ENCODE data around the gene ASB16. TPM values are rescaled to one million over a fixed set of nuclear protein-coding genes. Genes with fewer than 3 reads are reported as not detected.

Gene ASB16
- total RNA-seq, 1 donor, result not detected

DNA sequence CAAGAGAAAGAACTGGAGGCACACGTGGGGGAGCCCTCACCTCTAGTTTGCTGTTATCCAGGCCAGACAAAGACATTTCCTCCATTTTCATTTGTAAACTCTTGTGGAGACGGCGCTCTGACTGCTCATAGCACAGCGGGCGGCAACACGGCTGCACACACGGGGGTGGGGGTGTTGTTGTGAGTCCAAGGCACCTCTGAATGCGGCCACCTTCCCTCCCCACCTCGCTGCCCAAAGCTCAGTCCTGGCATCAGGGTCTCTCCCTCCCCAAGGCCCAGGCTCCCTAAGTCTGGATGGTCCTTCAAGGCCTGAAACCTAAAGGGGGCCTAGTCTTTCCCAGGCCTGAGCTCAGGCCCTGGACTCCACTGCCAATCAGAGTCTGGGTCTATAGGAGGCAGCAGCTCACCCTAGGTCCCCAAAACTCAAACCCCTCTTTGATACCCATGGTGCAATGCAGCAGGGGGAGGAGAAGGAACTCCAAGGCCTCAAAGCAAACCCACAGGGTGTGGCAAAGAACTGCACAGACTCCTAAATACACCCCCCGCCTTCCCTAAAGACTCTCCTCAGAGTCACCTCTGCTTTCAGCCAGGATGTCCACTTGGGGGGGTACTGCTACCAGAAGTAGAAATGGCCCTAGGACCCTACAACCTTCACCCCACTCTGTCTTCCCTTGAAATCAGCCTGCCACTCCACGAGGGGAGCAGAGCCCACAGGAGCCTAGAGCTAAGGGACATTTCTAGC, 27.6 kb downstream of the ASB16 start:
- H3K36me3 ChIP-seq (ENCODE audit: insufficient read depth, low read length), result peaks cover 31% of the 10 kb centered on the region
- H3K79me2 ChIP-seq (ENCODE audit: insufficient read depth, low read length), result peaks cover 30% of the 10 kb centered on the region
- no peaks in the 10 kb centered on the region for H3K9me3 ChIP-seq (ENCODE audit: low read depth, low read length)
- TF ChIP-seq, protein P1, sequence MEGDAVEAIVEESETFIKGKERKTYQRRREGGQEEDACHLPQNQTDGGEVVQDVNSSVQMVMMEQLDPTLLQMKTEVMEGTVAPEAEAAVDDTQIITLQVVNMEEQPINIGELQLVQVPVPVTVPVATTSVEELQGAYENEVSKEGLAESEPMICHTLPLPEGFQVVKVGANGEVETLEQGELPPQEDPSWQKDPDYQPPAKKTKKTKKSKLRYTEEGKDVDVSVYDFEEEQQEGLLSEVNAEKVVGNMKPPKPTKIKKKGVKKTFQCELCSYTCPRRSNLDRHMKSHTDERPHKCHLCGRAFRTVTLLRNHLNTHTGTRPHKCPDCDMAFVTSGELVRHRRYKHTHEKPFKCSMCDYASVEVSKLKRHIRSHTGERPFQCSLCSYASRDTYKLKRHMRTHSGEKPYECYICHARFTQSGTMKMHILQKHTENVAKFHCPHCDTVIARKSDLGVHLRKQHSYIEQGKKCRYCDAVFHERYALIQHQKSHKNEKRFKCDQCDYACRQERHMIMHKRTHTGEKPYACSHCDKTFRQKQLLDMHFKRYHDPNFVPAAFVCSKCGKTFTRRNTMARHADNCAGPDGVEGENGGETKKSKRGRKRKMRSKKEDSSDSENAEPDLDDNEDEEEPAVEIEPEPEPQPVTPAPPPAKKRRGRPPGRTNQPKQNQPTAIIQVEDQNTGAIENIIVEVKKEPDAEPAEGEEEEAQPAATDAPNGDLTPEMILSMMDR (IDR thresholded peaks at IDR 0.05; ENCODE audit: extremely low read depth, low read depth, low read length), result peak; percentile 33
- DNase-seq (ENCODE audit: insufficient read length, low spot score, missing footprints), result peak; percentile 95
- H3K27me3 ChIP-seq (ENCODE audit: insufficient read depth, low read length), result no peaks in the 10 kb centered on the region
- peak overlapping the region; percentile 91 for H3K4me2 ChIP-seq (ENCODE audit: insufficient read depth, low read length)
- peaks cover 3% of the 10 kb centered on the region for H4K20me1 ChIP-seq (ENCODE audit: insufficient read depth, low read length)
- H3K27ac ChIP-seq (ENCODE audit: low read depth, low read length), result peak overlapping the region; percentile 70
- H3K4me3 ChIP-seq (ENCODE audit: insufficient read depth, low read length), result peak overlapping the region; percentile 87
- H2AFZ ChIP-seq (ENCODE audit: low read length), result no peak overlapping the region
- peaks cover 22% of the 10 kb centered on the region for H3K4me1 ChIP-seq (ENCODE audit: insufficient read depth, low read length)

DNA sequence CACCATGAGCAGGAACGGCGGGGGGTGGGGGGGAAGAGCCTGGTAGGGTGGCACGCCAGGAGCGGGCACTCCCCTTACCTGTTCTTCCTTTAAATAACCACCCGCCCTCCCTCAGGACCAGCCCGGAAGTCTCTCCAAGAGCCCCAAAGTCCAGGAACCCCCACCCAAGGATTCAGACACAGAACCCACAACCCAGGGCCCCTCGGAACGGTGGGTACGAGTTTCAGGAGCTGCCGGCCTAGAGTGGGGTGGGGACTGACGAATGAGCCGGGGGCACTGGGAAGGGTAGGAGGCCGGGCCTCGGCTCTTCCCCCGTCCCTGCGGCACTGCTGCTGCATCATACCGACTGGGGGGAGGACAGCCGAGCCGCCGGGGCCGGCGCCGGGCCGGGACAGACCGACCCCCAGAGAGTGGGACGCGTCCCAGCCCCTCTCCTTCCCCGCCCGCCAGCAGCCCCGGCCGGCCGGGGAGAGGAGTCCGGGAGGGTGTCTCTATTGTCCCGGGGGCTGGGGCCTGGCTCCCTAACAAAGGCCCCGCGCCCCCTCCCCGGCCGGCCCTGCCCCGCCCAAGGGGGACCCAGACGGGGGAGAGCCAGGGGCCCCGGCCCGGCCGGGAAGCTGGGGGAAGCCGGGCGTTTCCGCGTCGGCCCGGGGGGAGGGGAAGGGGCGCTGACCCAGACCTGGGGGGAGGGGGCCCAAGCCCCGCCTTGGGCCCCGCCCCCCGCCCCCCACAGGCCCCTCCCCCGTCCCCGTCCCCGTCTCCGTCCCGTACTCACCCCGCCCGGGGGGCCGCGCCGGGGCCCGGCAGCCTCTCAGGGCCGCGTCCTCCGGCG, 28.4 kb downstream of the ASB16 start:
- Histone ChIP-seq H3K36me3 (ENCODE audit: insufficient read depth, low read length) (peaks cover 28% of the 10 kb centered on the region), H4K20me1 (ENCODE audit: insufficient read depth, low read length) (peaks cover 3% of the 10 kb centered on the region), H3K27me3 (ENCODE audit: insufficient read depth, low read length) (no peaks in the 10 kb centered on the region), H3K79me2 (ENCODE audit: insufficient read depth, low read length) (peaks cover 30% of the 10 kb centered on the region), H3K4me3 (ENCODE audit: insufficient read depth, low read length) (peak overlapping the region; percentile 87), H3K4me1 (ENCODE audit: insufficient read depth, low read length) (peaks cover 29% of the 10 kb centered on the region), H3K4me2 (ENCODE audit: insufficient read depth, low read length) (peak overlapping the region; percentile 91), H3K9me3 (ENCODE audit: low read depth, low read length) (no peaks in the 10 kb centered on the region), H3K27ac (ENCODE audit: low read depth, low read length) (peak overlapping the region; percentile 70), H2AFZ (ENCODE audit: low read length) (peak overlapping the region; percentile 15)
- TF ChIP-seq, protein P1 (IDR thresholded peaks at IDR 0.05; ENCODE audit: extremely low read depth, low read depth, low read length), result no peak
- DNase-seq (ENCODE audit: insufficient read length, low spot score, missing footprints), result peak; percentile 98

DNA sequence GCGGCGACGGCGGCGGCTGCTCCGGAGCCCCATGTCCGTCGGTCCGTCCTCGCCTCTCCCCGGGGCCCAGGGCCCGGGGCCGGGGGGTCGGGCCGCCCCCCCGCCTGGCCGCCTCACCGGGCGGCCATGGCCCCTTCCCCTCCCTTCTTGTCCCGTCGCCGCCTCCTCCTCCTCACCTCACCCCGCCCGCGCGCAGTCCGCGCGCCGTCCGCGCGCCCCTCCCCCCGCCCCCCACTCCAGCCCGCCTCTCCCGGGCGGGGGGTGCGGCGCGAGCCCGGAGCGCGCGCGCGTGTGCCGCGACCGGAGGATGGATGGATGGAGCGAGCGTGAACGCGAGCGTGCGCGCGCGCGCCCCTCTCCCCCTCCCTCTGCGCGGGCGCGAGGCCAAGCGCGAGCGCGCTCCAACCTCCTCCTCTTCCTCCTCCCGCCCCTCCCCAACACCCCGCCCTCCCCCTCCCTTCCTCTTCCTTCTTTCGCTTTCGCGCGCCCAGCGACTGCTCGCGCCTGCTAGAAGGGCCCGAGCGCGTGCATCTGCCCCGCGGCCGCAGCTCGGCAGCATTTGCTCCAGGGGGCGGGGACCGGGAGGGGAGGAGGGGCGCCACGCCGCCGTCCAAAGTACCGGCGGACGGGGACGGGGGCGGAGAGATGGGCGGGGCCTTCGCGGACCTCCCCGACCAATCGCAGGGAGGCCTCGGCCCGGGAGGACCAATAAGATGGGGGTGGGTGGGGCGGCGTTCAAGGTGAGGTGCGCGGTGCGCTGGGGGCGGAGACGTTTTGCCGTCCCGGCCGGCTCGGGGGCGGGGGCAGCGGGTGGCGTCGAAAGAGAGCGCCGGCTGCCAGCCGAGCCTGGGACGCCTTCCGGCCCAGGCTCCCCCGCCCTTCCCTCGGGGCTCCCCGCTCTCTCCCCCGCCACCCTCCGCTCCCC, 29.3 kb downstream of the ASB16 start, which contains the start of gene ATXN7L3:
TSS of gene ATXN7L3 (minus strand) at position 332 of the 925 bp plus-strand sequence. CDS start 1,814 bp downstream, outside the sequence.
- H3K27me3 ChIP-seq (ENCODE audit: insufficient read depth, low read length), result no peaks in the 10 kb centered on the region
- H4K20me1 ChIP-seq (ENCODE audit: insufficient read depth, low read length), result peaks cover 3% of the 10 kb centered on the region
- peak; percentile 100 for DNase-seq (ENCODE audit: insufficient read length, low spot score, missing footprints)
- H3K27ac ChIP-seq (ENCODE audit: low read depth, low read length), result peak within 1 kb of the TSS; percentile 73
- peaks cover 30% of the 10 kb centered on the region for H3K79me2 ChIP-seq (ENCODE audit: insufficient read depth, low read length)
- H3K36me3 ChIP-seq (ENCODE audit: insufficient read depth, low read length), result peaks cover 19% of the 10 kb centered on the region
- no peaks in the 10 kb centered on the region for H3K9me3 ChIP-seq (ENCODE audit: low read depth, low read length)
- H2AFZ ChIP-seq (ENCODE audit: low read length), result peak within 1 kb of the TSS; percentile 94
- H3K4me1 ChIP-seq (ENCODE audit: insufficient read depth, low read length), result peaks cover 36% of the 10 kb centered on the region
- H3K4me3 ChIP-seq (ENCODE audit: insufficient read depth, low read length), result peak within 1 kb of the TSS; percentile 87
- TF ChIP-seq, protein P1 (IDR thresholded peaks at IDR 0.05; ENCODE audit: extremely low read depth, low read depth, low read length), result no peak
- peak within 1 kb of the TSS; percentile 97 for H3K4me2 ChIP-seq (ENCODE audit: insufficient read depth, low read length)

All from osteoblast (primary cell).